Hematopoietic multipotent progenitor cell treated with erythropoietin and hydrocortisone succinate and interleukin-3 and kit ligand, for 6 days (in vitro differentiated cells): ENCODE measurements around the gene DNASE1.

Experiments used
- DNase-seq: peaks from one replicate; pipeline ENCODE4 v3.0.0-alpha.2; 2015

DNASE1 gene

GRCh38 chr16:3701531-3701930, 47.0 kb downstream of the DNASE1 start:
- DNase-seq = no peak

DNA sequence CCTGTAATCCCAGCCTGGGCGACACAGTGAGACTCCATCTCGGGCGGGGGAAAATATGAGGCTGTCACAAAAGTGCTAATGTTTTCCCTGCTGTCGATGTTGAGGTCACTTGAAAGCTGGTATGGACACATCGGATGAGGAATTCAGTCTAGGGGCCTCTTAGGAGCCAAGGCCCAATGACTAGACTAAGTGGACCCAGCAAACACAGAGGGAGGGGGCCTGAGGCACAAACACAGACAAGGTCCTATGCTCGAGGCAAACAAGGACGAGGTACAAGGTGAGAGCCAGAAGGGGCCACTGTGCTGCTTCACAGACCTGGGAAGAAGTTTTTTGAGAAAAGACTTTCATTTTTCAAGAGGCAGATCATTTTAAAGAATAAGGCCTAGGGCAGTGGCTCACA, 47.6 kb downstream of the DNASE1 start:
- DNase-seq = no peak

- DNase-seq = no peak
Measured at GRCh38 chr16:3706253-3707012, 51.9 kb downstream of the DNASE1 start.
